Muscle of leg (tissue), 11 donors: Measurements from ENCODE around the gene RCSD1. TPM values are rescaled to one million over a fixed set of nuclear protein-coding genes. Genes with fewer than 3 reads are reported as not detected.

Experiments used
- DNase-seq: peaks from one replicate; pipeline ENCODE4 v3.0.0; 2013
- H3K27ac ChIP-seq: one replicate; pipeline ENCODE4 v1.5.1; 2013; ENCODE audit warnings: mild to moderate bottlenecking, low read length, control low read depth
- H3K27me3 ChIP-seq: one replicate; pipeline ENCODE4 v1.6.1; 2013; ENCODE audit warnings: low read length; ENCODE audit not compliant: control insufficient read depth, insufficient read depth
- H3K36me3 ChIP-seq: one replicate; pipeline ENCODE4 v1.6.1; 2013; ENCODE audit warnings: low read length; ENCODE audit not compliant: control insufficient read depth, insufficient read depth
- H3K4me1 ChIP-seq: one replicate; pipeline ENCODE4 v1.6.1; 2013; ENCODE audit warnings: low read length; ENCODE audit not compliant: control insufficient read depth, insufficient read depth
- H3K4me3 ChIP-seq: one replicate; pipeline ENCODE4 v1.5.1; 2013; ENCODE audit warnings: low read length, control low read depth
- H3K9me3 ChIP-seq: replicated peaks from 2 replicates; pipeline ENCODE4 v1.6.1; 2013; ENCODE audit warnings: low read depth, low read length; ENCODE audit not compliant: control insufficient read depth
- WGBS: methylation state at CpG from one replicate; pipeline ENCODE4 v1.1.5; 2013; ENCODE audit warnings: missing lambda C conversion rate; ENCODE audit not compliant: insufficient coverage; 5-methylcytosine and 5-hydroxymethylcytosine counted together
- polyA plus RNA-seq, 8 donors: library from polyadenylated mRNA; unstranded; fragments of 120-200 nt; gene quantifications; one replicate each; pipeline versions ENCODE4 v1.2.1 to v1.2.3, GENCODE V29; 2013; ENCODE audit warnings: inconsistent platforms in 1 of 8, low replicate concordance in 1 of 8; ENCODE audit not compliant: insufficient read length in 8 of 8, insufficient read depth in 1 of 8
- total RNA-seq: library from RNA; stranded (reverse); fragments of 120-200 nt; gene quantifications from one replicate; pipeline ENCODE4 v1.2.4, GENCODE V29; 2013

The RCSD1 gene
- total and polyA plus RNA-seq, 9 donors, result 31.4 to 60.6 (median 40.8) TPM

- Histone ChIP-seq H3K27me3 (no peaks in the 10 kb centered on the region), H3K36me3 (no peaks in the 10 kb centered on the region), H3K27ac (no peak overlapping the region), H3K4me1 (peaks cover 65% of the 10 kb centered on the region), H3K4me3 (no peak overlapping the region), H3K9me3 (no peaks in the 10 kb centered on the region)
- 74% methylated on average over 2 of the region's 4 CpGs for WGBS
- no peak for DNase-seq
Observed at GRCh38 chr1:167665469-167665868, 35.4 kb downstream of the RCSD1 start.

- DNase-seq, result no peak
Observed at GRCh38 chr1:167666416-167666815, 36.4 kb downstream of the RCSD1 start.

GRCh38 chr1:167667536-167667935 lies 37.5 kb downstream of the RCSD1 start:
- Histone ChIP-seq H3K36me3 (no peaks in the 10 kb centered on the region), H3K27me3 (no peaks in the 10 kb centered on the region), H3K27ac (no peak overlapping the region), H3K4me3 (no peak overlapping the region), H3K4me1 (peaks cover 59% of the 10 kb centered on the region), H3K9me3 (no peaks in the 10 kb centered on the region)
- WGBS, result no CpG with 5 or more reads among the region's 2 CpGs
- DNase-seq, result no peak

More at GRCh38 chr1:167666416-167666815, 36.4 kb downstream of the RCSD1 start:
- H3K4me3 ChIP-seq, result no peak overlapping the region
- no CpG with 5 or more reads among the region's 4 CpGs for WGBS
- H3K9me3 ChIP-seq, result no peaks in the 10 kb centered on the region
- H3K36me3 ChIP-seq, result no peaks in the 10 kb centered on the region
- H3K27ac ChIP-seq, result no peak overlapping the region
- H3K27me3 ChIP-seq, result no peaks in the 10 kb centered on the region
- peaks cover 66% of the 10 kb centered on the region for H3K4me1 ChIP-seq

GRCh38 chr1:167668108-167668507 lies 38.1 kb downstream of the RCSD1 start:
- Histone ChIP-seq H3K27me3 (no peaks in the 10 kb centered on the region), H3K4me3 (no peak overlapping the region), H3K4me1 (peaks cover 53% of the 10 kb centered on the region), H3K9me3 (no peaks in the 10 kb centered on the region), H3K36me3 (no peaks in the 10 kb centered on the region), H3K27ac (no peak overlapping the region)
- no peak for DNase-seq
- WGBS, result 89% methylated on average over 6 of the region's 6 CpGs

- no peaks in the 10 kb centered on the region for H3K9me3 ChIP-seq
- peaks cover 41% of the 10 kb centered on the region for H3K4me1 ChIP-seq
- peak overlapping the region; percentile 49 for H3K27ac ChIP-seq
- DNase-seq, result peak; percentile 64
- no peaks in the 10 kb centered on the region for H3K27me3 ChIP-seq
- WGBS, result 49% methylated on average over 4 of the region's 6 CpGs
- H3K36me3 ChIP-seq, result no peaks in the 10 kb centered on the region
- H3K4me3 ChIP-seq, result no peak overlapping the region
Observed at GRCh38 chr1:167669209-167670124, 39.4 kb downstream of the RCSD1 start.

GRCh38 chr1:167670563-167670962 lies 40.5 kb downstream of the RCSD1 start:
- no peaks in the 10 kb centered on the region for H3K9me3 ChIP-seq
- DNase-seq, result no peak
- WGBS, result 57% methylated on average over 2 of the region's 2 CpGs
- no peaks in the 10 kb centered on the region for H3K36me3 ChIP-seq
- no peaks in the 10 kb centered on the region for H3K27me3 ChIP-seq
- H3K4me1 ChIP-seq, result peaks cover 38% of the 10 kb centered on the region
- H3K27ac ChIP-seq, result no peak overlapping the region
- no peak overlapping the region for H3K4me3 ChIP-seq

- no peak for DNase-seq
- no peak overlapping the region for H3K27ac ChIP-seq
- H3K4me3 ChIP-seq, result no peak overlapping the region
- 87% methylated on average over 4 of the region's 5 CpGs for WGBS
- no peaks in the 10 kb centered on the region for H3K36me3 ChIP-seq
- no peaks in the 10 kb centered on the region for H3K9me3 ChIP-seq
- H3K27me3 ChIP-seq, result no peaks in the 10 kb centered on the region
- H3K4me1 ChIP-seq, result peaks cover 33% of the 10 kb centered on the region
Observed at GRCh38 chr1:167671727-167672511, 41.9 kb downstream of the RCSD1 start.

- Histone ChIP-seq H3K4me3 (no peak overlapping the region), H3K4me1 (peaks cover 27% of the 10 kb centered on the region), H3K27me3 (no peaks in the 10 kb centered on the region), H3K27ac (no peak overlapping the region), H3K9me3 (no peaks in the 10 kb centered on the region), H3K36me3 (no peaks in the 10 kb centered on the region)
- no peak for DNase-seq
- WGBS, result 100% methylated on average over 2 of the region's 4 CpGs
Observed at GRCh38 chr1:167672831-167673230, 42.8 kb downstream of the RCSD1 start.

GRCh38 chr1:167673265-167673664 lies 43.2 kb downstream of the RCSD1 start:
- no peaks in the 10 kb centered on the region for H3K36me3 ChIP-seq
- no peak for DNase-seq
- H3K4me1 ChIP-seq, result peaks cover 24% of the 10 kb centered on the region
- no peak overlapping the region for H3K4me3 ChIP-seq
- H3K27ac ChIP-seq, result no peak overlapping the region
- 60% methylated on average over 1 of the region's 4 CpGs for WGBS
- H3K27me3 ChIP-seq, result no peaks in the 10 kb centered on the region
- H3K9me3 ChIP-seq, result no peaks in the 10 kb centered on the region

GRCh38 chr1:167674156-167674555 lies 44.1 kb downstream of the RCSD1 start:
- H3K27ac ChIP-seq, result no peak overlapping the region
- H3K4me3 ChIP-seq, result no peak overlapping the region
- no CpG with 5 or more reads among the region's 2 CpGs for WGBS
- H3K27me3 ChIP-seq, result no peaks in the 10 kb centered on the region
- no peaks in the 10 kb centered on the region for H3K9me3 ChIP-seq
- no peaks in the 10 kb centered on the region for H3K36me3 ChIP-seq
- H3K4me1 ChIP-seq, result peaks cover 24% of the 10 kb centered on the region
- DNase-seq, result no peak
